22Rv1 (cell line): ENCODE data around the gene RETREG3.

Experiments used
- ZFX ChIP-seq: fragments of 450-650 bp; IDR thresholded peaks from 2 replicates; pipeline ENCODE4 v1.6.1; 2017; ENCODE audit warnings: antibody characterized with exemption, borderline replicate concordance
- TF ChIP-seq, protein P1 (sequence below): fragments of 450-650 bp; IDR thresholded peaks from 2 replicates; pipeline ENCODE4 v1.5.1; 2017; ENCODE audit warnings: mild to moderate bottlenecking

GRCh38 chr17:42563950-42564349 is 45.2 kb downstream of the RETREG3 start:
- TF ChIP-seq, protein P1, sequence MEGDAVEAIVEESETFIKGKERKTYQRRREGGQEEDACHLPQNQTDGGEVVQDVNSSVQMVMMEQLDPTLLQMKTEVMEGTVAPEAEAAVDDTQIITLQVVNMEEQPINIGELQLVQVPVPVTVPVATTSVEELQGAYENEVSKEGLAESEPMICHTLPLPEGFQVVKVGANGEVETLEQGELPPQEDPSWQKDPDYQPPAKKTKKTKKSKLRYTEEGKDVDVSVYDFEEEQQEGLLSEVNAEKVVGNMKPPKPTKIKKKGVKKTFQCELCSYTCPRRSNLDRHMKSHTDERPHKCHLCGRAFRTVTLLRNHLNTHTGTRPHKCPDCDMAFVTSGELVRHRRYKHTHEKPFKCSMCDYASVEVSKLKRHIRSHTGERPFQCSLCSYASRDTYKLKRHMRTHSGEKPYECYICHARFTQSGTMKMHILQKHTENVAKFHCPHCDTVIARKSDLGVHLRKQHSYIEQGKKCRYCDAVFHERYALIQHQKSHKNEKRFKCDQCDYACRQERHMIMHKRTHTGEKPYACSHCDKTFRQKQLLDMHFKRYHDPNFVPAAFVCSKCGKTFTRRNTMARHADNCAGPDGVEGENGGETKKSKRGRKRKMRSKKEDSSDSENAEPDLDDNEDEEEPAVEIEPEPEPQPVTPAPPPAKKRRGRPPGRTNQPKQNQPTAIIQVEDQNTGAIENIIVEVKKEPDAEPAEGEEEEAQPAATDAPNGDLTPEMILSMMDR = no peak
- no peak for TF ChIP-seq ZFX
